CD14-positive monocyte (primary cell): Measurements from ENCODE around the gene SLC38A5. TPM values are rescaled to one million over a fixed set of nuclear protein-coding genes. Genes with fewer than 3 reads are reported as not detected.

ENCODE experiments used
- DNase-seq, 3 donors: peaks; one replicate each; pipeline ENCODE4 v3.0.0-alpha.2; 2011 to 2022
- H2AFZ ChIP-seq: 2 replicates; pipeline ENCODE4 v1.6.0; 2012; ENCODE audit warnings: mild to moderate bottlenecking, low read depth, low read length, inconsistent platforms; ENCODE audit not compliant: insufficient read depth, poor library complexity, severe bottlenecking
- H3K27ac ChIP-seq, 2 donors: 1 replicate in 1 of 2; 2 replicates in 1 of 2; pipeline ENCODE4 v1.5.1; 2012 to 2013; ENCODE audit warnings: low read length in 2 of 2, control low read depth in 1 of 2, inconsistent platforms in 1 of 2, low read depth in 1 of 2, mild to moderate bottlenecking in 1 of 2
- H3K27me3 ChIP-seq, 2 donors: one replicate each; pipeline versions ENCODE4 v1.6.0 to v1.6.1; 2011 to 2013; ENCODE audit warnings: low read length in 2 of 2; ENCODE audit not compliant: control insufficient read depth in 2 of 2, insufficient read depth in 2 of 2
- H3K36me3 ChIP-seq, 2 donors: replicated peaks in 1 of 2; 1 replicate in 1 of 2; 2 replicates in 1 of 2; pipeline versions ENCODE4 v1.5.1 to v1.6.1; 2012 to 2013; ENCODE audit warnings: low read length in 2 of 2, control low read depth in 1 of 2, inconsistent platforms in 1 of 2, mild to moderate bottlenecking in 1 of 2; ENCODE audit not compliant: insufficient read depth in 2 of 2, control insufficient read depth in 1 of 2
- H3K4me1 ChIP-seq, 2 donors: 1 replicate in 1 of 2; 2 replicates in 1 of 2; pipeline versions ENCODE4 v1.5.1 to v1.6.1; 2012 to 2013; ENCODE audit warnings: low read length in 2 of 2, control low read depth in 1 of 2, inconsistent platforms in 1 of 2, mild to moderate bottlenecking in 1 of 2, moderate library complexity in 1 of 2; ENCODE audit not compliant: insufficient read depth in 2 of 2, control insufficient read depth in 1 of 2
- H3K4me2 ChIP-seq: replicated peaks from 2 replicates; pipeline ENCODE3; 2012; ENCODE audit warnings: low read length, moderate library complexity, mild to moderate bottlenecking; ENCODE audit not compliant: poor library complexity, severe bottlenecking; ENCODE audit errors: extremely low read depth
- H3K4me3 ChIP-seq, 3 experiments: fragments of 200-600 bp in 1 of 3; sonication (generic) in 1 of 3; replicated peaks in 1 of 3; 1 replicate in 2 of 3; 2 replicates in 1 of 3; pipeline ENCODE4 v1.5.1; 2011 to 2013; ENCODE audit warnings: low read length in 3 of 3, mild to moderate bottlenecking in 3 of 3, control low read depth in 2 of 3, low read depth in 2 of 3, inconsistent platforms in 1 of 3, moderate library complexity in 1 of 3
- H3K79me2 ChIP-seq: 2 replicates; pipeline ENCODE4 v1.6.0; 2012; ENCODE audit warnings: mild to moderate bottlenecking, control low read depth, inconsistent platforms, low read length, moderate library complexity; ENCODE audit not compliant: insufficient read depth
- H3K9ac ChIP-seq: 2 replicates; pipeline ENCODE4 v1.6.0; 2017; ENCODE audit warnings: low read length, mild to moderate bottlenecking; ENCODE audit not compliant: insufficient read depth, poor library complexity, severe bottlenecking
- H3K9me3 ChIP-seq, 2 donors: replicated peaks in 1 of 2; 1 replicate in 1 of 2; 2 replicates in 1 of 2; pipeline versions ENCODE4 v1.5.1 to v1.6.1; 2012 to 2013; ENCODE audit warnings: low read length in 2 of 2, control low read depth in 1 of 2; ENCODE audit not compliant: control insufficient read depth in 1 of 2, insufficient read depth in 1 of 2
- H4K20me1 ChIP-seq: 2 replicates; pipeline ENCODE4 v1.6.0; 2012; ENCODE audit warnings: mild to moderate bottlenecking, low read length, control low read depth, moderate library complexity; ENCODE audit not compliant: insufficient read depth
- H3K27ac Mint-ChIP-seq, 7 donors: one replicate each; pipeline ENCODE4 v1.8.0; 2020; ENCODE audit warnings: mild to moderate bottlenecking in 7 of 7, mixed read lengths in 7 of 7, moderate library complexity in 6 of 7, inconsistent platforms in 2 of 7
- H3K27me3 Mint-ChIP-seq, 3 donors: one replicate each; pipeline ENCODE4 v1.8.0; 2021 to 2022; ENCODE audit warnings: low read depth in 3 of 3, mild to moderate bottlenecking in 3 of 3, mixed read lengths in 3 of 3, moderate library complexity in 3 of 3, inconsistent platforms in 1 of 3
- H3K36me3 Mint-ChIP-seq, 2 donors: one replicate each; pipeline ENCODE4 v1.8.0; 2020; ENCODE audit warnings: mixed read lengths in 2 of 2, inconsistent platforms in 1 of 2, mild to moderate bottlenecking in 1 of 2
- H3K4me1 Mint-ChIP-seq: one replicate; pipeline ENCODE4 v1.8.0; 2020; ENCODE audit warnings: mild to moderate bottlenecking, mixed read lengths
- H3K4me3 Mint-ChIP-seq, 2 donors: one replicate each; pipeline ENCODE4 v1.8.0; 2020; ENCODE audit warnings: mild to moderate bottlenecking in 2 of 2, mixed read lengths in 2 of 2, moderate library complexity in 1 of 2
- H3K9me3 Mint-ChIP-seq, 7 donors: one replicate each; pipeline ENCODE4 v1.8.0; 2020 to 2022; ENCODE audit warnings: mixed read lengths in 7 of 7, mild to moderate bottlenecking in 6 of 7, moderate library complexity in 6 of 7, inconsistent platforms in 2 of 7
- WGBS: methylation state at CpG from one replicate; pipeline ENCODE4 v1.1.5; 2013; ENCODE audit warnings: missing lambda C conversion rate; ENCODE audit not compliant: insufficient coverage; 5-methylcytosine and 5-hydroxymethylcytosine counted together
- intact Hi-C, 2 donors: fragments of 100-400 bp; cut with micrococcal nuclease; formaldehyde crosslinking; loops; one replicate each; pipeline versions ENCODE4 v1.15.0 to v1.15.1; 2023
- polyA plus RNA-seq, 3 donors: library from polyadenylated mRNA; depleted of rRNA in 1 of 3; unstranded in 2 of 3; stranded (reverse) in 1 of 3; fragments of 300-500 nt in 2 of 3; fragments of >200 nt in 1 of 3; fragmentation: Illumina TruSeq in 2 of 3; gene quantifications; 1 replicate in 2 of 3; 2 replicates in 1 of 3; pipeline ENCODE4 v1.2.3, GENCODE V29; 2012 to 2021
- TF ChIP-seq, protein P1 (sequence below): fragments of 200-600 bp; IDR thresholded peaks from one replicate; pipeline ENCODE4 v1.8.0; 2022; ENCODE audit warnings: antibody characterized with exemption, mild to moderate bottlenecking

The SLC38A5 gene
- polyA plus RNA-seq, 3 donors = 0.60 to 0.94 (median 0.69) TPM

DNA sequence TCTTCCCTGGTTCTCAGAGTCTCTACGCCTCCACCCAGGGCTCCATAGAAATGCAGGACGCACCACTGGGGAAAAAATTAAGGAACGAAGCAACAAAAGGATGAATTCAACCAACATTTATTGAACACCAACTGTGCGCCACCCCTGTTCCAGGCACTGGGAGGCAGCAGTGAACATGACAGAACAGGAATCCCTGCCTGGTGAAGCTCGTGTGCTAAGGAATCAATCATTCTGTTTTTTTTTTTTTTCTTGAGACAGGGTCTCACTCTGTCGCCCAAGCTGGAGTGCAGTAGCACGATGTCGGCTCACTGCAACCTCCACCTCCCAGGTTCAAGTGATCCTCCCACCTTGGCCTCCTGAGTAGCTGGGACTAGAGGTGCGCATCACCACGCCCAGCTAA is 4.1 kb upstream of the SLC38A5 start:
- peaks cover 22% of the 10 kb centered on the region for H3K79me2 ChIP-seq
- peaks cover 8 to 10% of the 10 kb centered on the region in 2 donors for H3K36me3 Mint-ChIP-seq
- H4K20me1 ChIP-seq = no peaks in the 10 kb centered on the region
- peaks cover 0 to 8% (median 3%) of the 10 kb centered on the region in 3 donors for H3K27me3 Mint-ChIP-seq
- no peak overlapping the region for H3K9ac ChIP-seq
- TF ChIP-seq, protein P1, sequence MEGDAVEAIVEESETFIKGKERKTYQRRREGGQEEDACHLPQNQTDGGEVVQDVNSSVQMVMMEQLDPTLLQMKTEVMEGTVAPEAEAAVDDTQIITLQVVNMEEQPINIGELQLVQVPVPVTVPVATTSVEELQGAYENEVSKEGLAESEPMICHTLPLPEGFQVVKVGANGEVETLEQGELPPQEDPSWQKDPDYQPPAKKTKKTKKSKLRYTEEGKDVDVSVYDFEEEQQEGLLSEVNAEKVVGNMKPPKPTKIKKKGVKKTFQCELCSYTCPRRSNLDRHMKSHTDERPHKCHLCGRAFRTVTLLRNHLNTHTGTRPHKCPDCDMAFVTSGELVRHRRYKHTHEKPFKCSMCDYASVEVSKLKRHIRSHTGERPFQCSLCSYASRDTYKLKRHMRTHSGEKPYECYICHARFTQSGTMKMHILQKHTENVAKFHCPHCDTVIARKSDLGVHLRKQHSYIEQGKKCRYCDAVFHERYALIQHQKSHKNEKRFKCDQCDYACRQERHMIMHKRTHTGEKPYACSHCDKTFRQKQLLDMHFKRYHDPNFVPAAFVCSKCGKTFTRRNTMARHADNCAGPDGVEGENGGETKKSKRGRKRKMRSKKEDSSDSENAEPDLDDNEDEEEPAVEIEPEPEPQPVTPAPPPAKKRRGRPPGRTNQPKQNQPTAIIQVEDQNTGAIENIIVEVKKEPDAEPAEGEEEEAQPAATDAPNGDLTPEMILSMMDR = no peak
- no peak overlapping the region for H3K4me2 ChIP-seq
- peaks cover 0 to 11% (median 1%) of the 10 kb centered on the region in 7 donors for H3K9me3 Mint-ChIP-seq
- H3K27ac Mint-ChIP-seq = no peak overlapping the region
- H3K4me1 ChIP-seq = peaks cover 11 to 26% of the 10 kb centered on the region in 2 donors
- WGBS = 100% methylated on average over 1 of the region's 10 CpGs
- no peaks in the 10 kb centered on the region for H3K9me3 ChIP-seq
- H3K4me1 Mint-ChIP-seq = peaks cover 25% of the 10 kb centered on the region
- no peak overlapping the region for H3K4me3 Mint-ChIP-seq
- H3K4me3 ChIP-seq = no peak overlapping the region
- DNase-seq = no peak
- intact Hi-C loops = loop anchor here in 1 of 2 donors (10.0 kb wide), 1 partner anchor 101 kb away; the partner anchor contains the start of gene RBM3
- peaks cover under 1 to 3% of the 10 kb centered on the region in 2 donors for H3K36me3 ChIP-seq
- H3K27ac ChIP-seq = no peak overlapping the region
- no peak overlapping the region for H2AFZ ChIP-seq
- H3K27me3 ChIP-seq = no peaks in the 10 kb centered on the region

DNA sequence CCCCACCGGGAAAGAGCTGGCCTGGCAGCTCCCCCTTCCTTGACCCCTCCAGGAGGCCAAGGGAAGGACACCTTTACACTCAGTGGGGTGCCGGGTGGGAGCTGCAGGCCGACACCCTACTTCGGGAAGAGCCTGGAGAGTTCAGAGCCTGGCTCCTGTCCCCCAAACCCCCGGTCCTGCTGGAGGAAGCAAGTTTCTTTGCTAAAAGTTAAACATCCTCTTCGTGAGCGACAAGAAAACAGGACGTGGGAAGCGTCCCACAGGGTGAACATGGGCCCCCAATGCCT is 3.6 kb upstream of the SLC38A5 start:
- no peaks in the 10 kb centered on the region for H3K9me3 ChIP-seq
- no peaks in the 10 kb centered on the region for H3K36me3 ChIP-seq
- no peaks in the 10 kb centered on the region for H3K27me3 ChIP-seq
- no peaks in the 10 kb centered on the region for H4K20me1 ChIP-seq
- no peak overlapping the region for H2AFZ ChIP-seq
- Mint-ChIP-seq H3K27ac (no peak overlapping the region), H3K4me3 (no peak overlapping the region), H3K36me3 (peaks cover 5 to 7% of the 10 kb centered on the region in 2 donors), H3K9me3 (peaks cover 0 to 11% (median 1%) of the 10 kb centered on the region in 7 donors), H3K27me3 (peaks cover 0 to 12% (median 3%) of the 10 kb centered on the region in 3 donors), H3K4me1 (peaks cover 30% of the 10 kb centered on the region)
- no peak overlapping the region for H3K27ac ChIP-seq
- H3K79me2 ChIP-seq = peaks cover 22% of the 10 kb centered on the region
- no peak for DNase-seq
- WGBS = 26% methylated on average over 4 of the region's 9 CpGs
- H3K4me1 ChIP-seq = peaks cover 15 to 31% of the 10 kb centered on the region in 2 donors
- intact Hi-C loops = loop anchor here in 1 of 2 donors (10.0 kb wide), 1 partner anchor 101 kb away; the partner anchor contains the start of gene RBM3
- no peak overlapping the region for H3K9ac ChIP-seq
- H3K4me3 ChIP-seq = no peak overlapping the region
- TF ChIP-seq, protein P1 = no peak
- H3K4me2 ChIP-seq = no peak overlapping the region
